ENCODE measurements around the gene RNF144A. TPM values are rescaled to one million over a fixed set of nuclear protein-coding genes. Genes with fewer than 3 reads are reported as not detected.

The RNF144A gene
- total RNA-seq, 1 experiment from 2014 or later = 3.0 TPM

DNA sequence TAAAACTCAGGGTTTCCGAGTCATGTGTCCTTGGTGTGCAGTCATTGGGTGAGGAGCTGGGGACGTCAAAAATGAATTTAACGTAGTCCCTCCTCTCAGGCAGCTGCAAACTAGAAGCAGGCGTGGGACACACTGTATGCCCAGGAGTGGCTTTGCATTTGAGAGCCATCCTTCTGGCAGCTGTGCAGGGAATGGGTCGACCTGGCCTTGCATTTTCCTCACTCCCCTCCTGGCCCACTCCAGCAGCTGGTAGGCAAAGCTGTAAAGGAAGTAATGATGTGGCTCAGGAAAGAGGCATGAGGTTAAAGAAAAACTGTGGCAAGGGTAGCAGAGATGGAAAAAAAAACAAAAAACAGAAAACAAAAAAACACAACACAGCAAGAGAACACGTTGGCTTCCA is 46.5 kb downstream of the RNF144A start:
- Mint-ChIP-seq H3K9me3 (ENCODE audit: unreplicated experiment) (no peaks in the 10 kb centered on the region), H3K27me3 (ENCODE audit: insufficient read depth, unreplicated experiment) (no peaks in the 10 kb centered on the region), H3K36me3 (ENCODE audit: insufficient read depth, unreplicated experiment) (no peaks in the 10 kb centered on the region), H3K4me3 (ENCODE audit: unreplicated experiment) (no peak overlapping the region), H3K27ac (ENCODE audit: unreplicated experiment) (no peak overlapping the region), H3K4me1 (ENCODE audit: low read depth, unreplicated experiment) (no peaks in the 10 kb centered on the region)
- Histone ChIP-seq H3K27me3 (replicated peaks; ENCODE audit: control insufficient read depth, insufficient read depth, low read length) (no peaks in the 10 kb centered on the region), H3K4me3 (ENCODE audit: low read depth, low read length) (no peak overlapping the region), H3K36me3 (ENCODE audit: control insufficient read depth, insufficient read depth, low read length) (no peaks in the 10 kb centered on the region), H3K9me3 (no peaks in the 10 kb centered on the region), H3K4me1 (no peaks in the 10 kb centered on the region)
- no TSS peak for BruUV-seq (replicated peaks)
- POLR2A ChIA-PET = no interaction called here
- TF ChIP-seq, protein P1, sequence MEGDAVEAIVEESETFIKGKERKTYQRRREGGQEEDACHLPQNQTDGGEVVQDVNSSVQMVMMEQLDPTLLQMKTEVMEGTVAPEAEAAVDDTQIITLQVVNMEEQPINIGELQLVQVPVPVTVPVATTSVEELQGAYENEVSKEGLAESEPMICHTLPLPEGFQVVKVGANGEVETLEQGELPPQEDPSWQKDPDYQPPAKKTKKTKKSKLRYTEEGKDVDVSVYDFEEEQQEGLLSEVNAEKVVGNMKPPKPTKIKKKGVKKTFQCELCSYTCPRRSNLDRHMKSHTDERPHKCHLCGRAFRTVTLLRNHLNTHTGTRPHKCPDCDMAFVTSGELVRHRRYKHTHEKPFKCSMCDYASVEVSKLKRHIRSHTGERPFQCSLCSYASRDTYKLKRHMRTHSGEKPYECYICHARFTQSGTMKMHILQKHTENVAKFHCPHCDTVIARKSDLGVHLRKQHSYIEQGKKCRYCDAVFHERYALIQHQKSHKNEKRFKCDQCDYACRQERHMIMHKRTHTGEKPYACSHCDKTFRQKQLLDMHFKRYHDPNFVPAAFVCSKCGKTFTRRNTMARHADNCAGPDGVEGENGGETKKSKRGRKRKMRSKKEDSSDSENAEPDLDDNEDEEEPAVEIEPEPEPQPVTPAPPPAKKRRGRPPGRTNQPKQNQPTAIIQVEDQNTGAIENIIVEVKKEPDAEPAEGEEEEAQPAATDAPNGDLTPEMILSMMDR (IDR thresholded peaks at IDR 0.05; ENCODE audit: insufficient read depth in 1 of 2, low read depth in 1 of 2, low read length in 1 of 2, severe bottlenecking in 1 of 2, unreplicated experiment in 1 of 2) = no peak
- CTCF ChIA-PET = no interaction called here
- intact Hi-C loops (cut with micrococcal nuclease; ENCODE audit: unreplicated experiment) = no loop called here
- no peak for DNase-seq

DNA sequence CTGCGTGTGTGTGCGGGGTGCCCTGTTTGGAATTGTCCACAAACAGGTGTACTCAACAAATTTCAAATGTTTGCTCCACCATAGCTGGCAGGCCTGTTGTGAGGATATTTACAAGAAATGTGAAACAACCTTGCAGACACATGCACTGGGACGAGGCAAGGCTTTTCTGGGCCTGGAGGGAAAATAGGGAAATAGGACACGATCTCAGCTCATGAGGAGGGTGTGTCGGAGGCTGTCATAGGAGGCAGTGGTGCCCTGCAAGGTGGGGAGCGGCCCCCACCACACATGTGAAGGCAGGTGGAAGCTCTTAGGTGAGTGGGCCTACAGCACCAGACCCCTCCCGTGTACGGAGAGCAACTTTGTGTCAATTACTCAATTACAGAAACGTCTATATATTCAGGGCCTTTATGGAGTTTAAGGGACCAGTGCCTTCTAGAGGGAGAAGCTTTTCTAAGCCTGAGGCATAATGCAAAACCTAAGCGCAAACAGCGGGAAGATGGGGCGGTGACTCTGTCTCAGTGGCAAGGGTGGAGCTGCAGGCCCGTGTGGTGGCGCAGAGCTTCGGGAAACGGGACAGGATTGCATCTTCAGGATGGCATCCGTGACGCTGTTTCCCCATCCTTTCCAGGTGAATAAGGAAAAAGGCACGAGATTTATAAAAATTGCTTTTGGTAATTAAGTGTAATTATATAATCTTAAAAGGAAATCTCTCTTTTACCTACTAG is 48.0 kb downstream of the RNF144A start:
- Mint-ChIP-seq H3K9me3 (ENCODE audit: unreplicated experiment) (no peaks in the 10 kb centered on the region), H3K27ac (ENCODE audit: unreplicated experiment) (no peak overlapping the region), H3K4me3 (ENCODE audit: unreplicated experiment) (no peak overlapping the region), H3K27me3 (ENCODE audit: insufficient read depth, unreplicated experiment) (no peaks in the 10 kb centered on the region), H3K4me1 (ENCODE audit: low read depth, unreplicated experiment) (no peaks in the 10 kb centered on the region), H3K36me3 (ENCODE audit: insufficient read depth, unreplicated experiment) (no peaks in the 10 kb centered on the region)
- CTCF ChIA-PET = no interaction called here
- intact Hi-C loops (cut with micrococcal nuclease; ENCODE audit: unreplicated experiment) = no loop called here
- no peak for DNase-seq
- Histone ChIP-seq H3K4me3 (ENCODE audit: low read depth, low read length) (no peak overlapping the region), H3K9me3 (no peaks in the 10 kb centered on the region), H3K27me3 (replicated peaks; ENCODE audit: control insufficient read depth, insufficient read depth, low read length) (no peaks in the 10 kb centered on the region), H3K4me1 (no peaks in the 10 kb centered on the region), H3K36me3 (ENCODE audit: control insufficient read depth, insufficient read depth, low read length) (no peaks in the 10 kb centered on the region)
- no TSS peak for BruUV-seq (replicated peaks)
- POLR2A ChIA-PET = no interaction called here
- TF ChIP-seq, protein P1 (IDR thresholded peaks at IDR 0.05; ENCODE audit: insufficient read depth in 1 of 2, low read depth in 1 of 2, low read length in 1 of 2, severe bottlenecking in 1 of 2, unreplicated experiment in 1 of 2) = no peak

DNA sequence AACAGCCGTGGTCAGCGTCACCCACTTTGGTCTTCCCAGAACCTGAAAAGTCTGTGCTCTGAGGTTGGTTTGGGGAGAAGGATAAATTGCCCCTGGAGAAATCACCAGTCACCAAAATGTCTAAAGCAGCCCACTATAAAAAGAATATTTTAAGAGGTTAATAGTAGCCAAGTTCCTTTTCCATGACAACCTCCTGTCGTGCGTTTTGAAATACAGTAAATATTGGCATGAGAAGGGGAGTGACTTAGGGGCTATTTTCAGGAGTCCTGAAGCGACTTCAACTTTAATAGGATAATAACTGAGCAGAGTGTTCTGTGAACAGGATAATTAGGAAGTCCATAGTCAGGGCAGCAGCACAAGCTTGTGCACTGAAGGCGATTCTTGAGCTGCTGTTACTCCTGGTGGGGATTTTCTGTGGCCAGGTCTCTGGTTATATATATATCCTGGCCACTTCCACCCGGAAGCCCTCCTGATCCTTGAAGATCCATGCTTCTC is 49.3 kb downstream of the RNF144A start:
- TF ChIP-seq, protein P1 (IDR thresholded peaks at IDR 0.05; ENCODE audit: insufficient read depth in 1 of 2, low read depth in 1 of 2, low read length in 1 of 2, severe bottlenecking in 1 of 2, unreplicated experiment in 1 of 2) = no peak

More for the DNA sequence above, 49.3 kb downstream of the RNF144A start:
- ChIA-PET CTCF (no interaction called here), POLR2A (no interaction called here)
- H3K4me3 Mint-ChIP-seq (ENCODE audit: unreplicated experiment) = no peak overlapping the region
- no peaks in the 10 kb centered on the region for H3K4me1 Mint-ChIP-seq (ENCODE audit: low read depth, unreplicated experiment)
- H3K27ac Mint-ChIP-seq (ENCODE audit: unreplicated experiment) = no peak overlapping the region
- intact Hi-C loops (cut with micrococcal nuclease; ENCODE audit: unreplicated experiment) = no loop called here
- H3K27me3 Mint-ChIP-seq (ENCODE audit: insufficient read depth, unreplicated experiment) = no peaks in the 10 kb centered on the region
- H3K9me3 Mint-ChIP-seq (ENCODE audit: unreplicated experiment) = no peaks in the 10 kb centered on the region
- Histone ChIP-seq H3K4me3 (ENCODE audit: low read depth, low read length) (no peak overlapping the region), H3K4me1 (no peaks in the 10 kb centered on the region), H3K9me3 (no peaks in the 10 kb centered on the region), H3K36me3 (ENCODE audit: control insufficient read depth, insufficient read depth, low read length) (no peaks in the 10 kb centered on the region), H3K27me3 (replicated peaks; ENCODE audit: control insufficient read depth, insufficient read depth, low read length) (no peaks in the 10 kb centered on the region)
- no peaks in the 10 kb centered on the region for H3K36me3 Mint-ChIP-seq (ENCODE audit: insufficient read depth, unreplicated experiment)
- no TSS peak for BruUV-seq (replicated peaks)
- no peak for DNase-seq
